ENCODE measurements around the gene RCOR2.
"Not testable (repeated sequence)": the region's sequence is repeated elsewhere in the genome, so short reads cannot be mapped to it uniquely, and the experiment has no call there.

Gene RCOR2

DNA sequence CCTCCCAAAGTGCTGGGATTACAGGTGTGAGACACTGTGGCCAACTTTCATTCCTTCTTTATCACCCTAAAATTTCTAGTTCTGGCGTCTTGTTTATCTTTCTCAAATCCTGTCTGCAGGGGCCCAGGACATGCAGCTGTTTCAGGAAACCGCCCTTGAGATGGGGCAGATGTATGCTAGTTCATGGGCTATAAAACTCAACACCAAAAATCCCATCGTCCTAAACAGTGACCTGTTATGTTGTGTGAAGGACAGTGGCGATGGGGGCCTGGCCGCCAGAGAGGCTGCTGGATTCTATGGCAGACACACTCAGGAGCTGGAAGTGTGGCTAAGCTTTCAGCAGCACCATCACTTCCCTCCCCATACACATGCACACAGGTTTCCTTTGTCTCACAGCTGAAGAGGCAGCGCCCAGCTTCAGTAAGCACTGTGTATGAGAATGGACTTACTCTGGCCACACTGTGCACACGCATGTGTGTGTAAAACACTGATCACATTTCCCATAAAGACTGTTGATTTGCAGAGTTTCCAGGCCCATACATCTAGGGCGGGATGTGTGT is 41.4 kb downstream of the RCOR2 start:
- no peak for DNase-seq

DNA sequence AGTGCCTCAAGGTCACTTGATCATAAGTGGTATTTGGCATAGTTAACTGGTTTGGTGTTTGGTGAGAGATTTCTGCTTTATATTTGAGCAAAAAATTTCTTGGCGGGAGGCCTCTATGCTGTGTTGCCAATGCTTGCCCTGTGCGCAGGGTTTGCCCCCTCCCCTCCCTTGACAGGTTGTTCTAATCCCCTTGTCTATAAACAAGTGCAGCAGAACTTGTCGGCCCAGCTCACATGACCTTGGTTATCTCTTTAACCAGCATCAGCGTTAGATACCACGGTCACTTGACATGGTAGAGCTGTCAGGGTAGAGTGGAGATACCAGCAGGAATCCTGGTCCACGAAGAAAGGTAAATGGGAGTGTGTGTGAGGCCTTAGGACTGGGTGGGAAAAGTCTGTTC is 42.5 kb downstream of the RCOR2 start:
- DNase-seq, result no peak

GRCh38 chr11:63873311-63873710 is 43.7 kb downstream of the RCOR2 start:
- DNase-seq, result no peak

GRCh38 chr11:63872800-63873197 is 44.2 kb downstream of the RCOR2 start:
- no peak for DNase-seq

- no peak for DNase-seq
Measured at GRCh38 chr11:63871962-63872799, 44.8 kb downstream of the RCOR2 start.

- no peak for DNase-seq
Measured at GRCh38 chr11:63870351-63871140, 46.4 kb downstream of the RCOR2 start.

DNA sequence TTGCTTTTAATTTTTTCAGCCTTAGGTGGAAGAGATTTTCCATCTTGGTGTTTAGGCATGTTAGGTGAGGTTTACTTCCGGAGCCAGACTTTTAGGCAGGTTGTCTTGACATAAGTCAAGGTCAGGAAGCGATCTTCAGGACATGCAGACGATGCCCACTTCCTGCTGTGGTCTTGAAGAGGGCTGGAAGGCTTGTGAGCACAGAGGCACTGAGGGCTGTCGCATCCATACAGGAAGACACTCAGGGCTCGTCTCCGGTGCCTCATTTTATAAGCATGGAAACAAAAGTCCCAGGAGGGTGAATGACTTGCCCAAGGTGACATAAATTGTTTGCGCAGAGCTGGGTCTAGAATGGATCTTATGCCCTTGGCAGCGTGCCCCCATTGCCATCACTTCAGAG is 47.3 kb downstream of the RCOR2 start:
- DNase-seq, result no peak

- DNase-seq, result no peak
Measured at GRCh38 chr11:63869171-63869591, 47.8 kb downstream of the RCOR2 start.

DNA sequence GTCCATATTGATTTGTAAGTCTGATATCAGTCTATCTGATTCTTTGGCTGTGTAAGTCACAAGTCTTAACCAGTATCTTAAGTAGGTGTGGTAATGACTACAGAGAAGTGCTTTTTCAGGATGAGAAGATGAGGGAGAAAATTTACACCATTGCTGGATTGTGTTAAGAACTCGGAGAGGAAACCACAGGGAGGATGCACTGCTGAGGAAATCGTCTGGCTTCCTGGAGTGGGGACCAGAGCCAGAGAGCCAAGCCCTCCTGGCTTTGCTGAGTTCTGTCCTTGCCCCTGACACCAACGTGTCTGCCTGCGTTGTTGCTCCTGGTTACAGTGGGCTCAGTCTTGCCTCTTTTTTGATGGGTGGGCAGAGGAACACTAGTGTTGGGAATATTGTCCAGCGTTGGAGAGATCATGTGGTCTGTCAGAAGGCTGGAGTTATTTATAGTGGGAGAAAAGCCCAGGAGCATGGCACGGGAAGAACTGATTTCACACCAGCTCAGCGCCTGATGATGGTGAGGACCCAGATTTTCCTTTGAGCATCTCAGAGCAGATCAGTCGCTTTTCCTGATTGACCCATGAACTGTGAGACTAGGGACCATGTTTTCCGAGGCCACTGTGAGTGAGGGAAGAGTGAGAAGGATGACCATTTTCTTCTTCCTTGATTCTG is 48.4 kb downstream of the RCOR2 start:
- DNase-seq, result no peak

DNA sequence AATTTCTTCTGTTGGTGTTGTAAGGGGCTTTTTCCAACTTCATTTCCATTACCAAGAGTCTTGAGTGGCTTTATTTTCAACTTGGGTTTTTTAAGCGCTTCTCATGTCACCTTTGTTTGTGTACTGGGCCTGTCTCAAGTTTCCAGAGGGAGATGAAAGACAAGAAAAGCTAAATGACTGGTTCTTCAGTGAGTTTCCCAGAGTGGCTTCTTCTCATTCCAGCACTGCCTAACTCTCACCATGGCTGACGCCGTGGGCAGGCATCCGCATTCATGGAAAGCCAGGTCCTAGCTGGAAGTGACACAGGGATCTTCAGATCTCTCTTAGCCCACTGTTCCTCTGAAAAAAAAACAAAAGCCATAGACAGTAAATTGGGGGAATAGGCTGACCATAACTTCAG is 49.5 kb downstream of the RCOR2 start:
- DNase-seq, result no peak

DNA sequence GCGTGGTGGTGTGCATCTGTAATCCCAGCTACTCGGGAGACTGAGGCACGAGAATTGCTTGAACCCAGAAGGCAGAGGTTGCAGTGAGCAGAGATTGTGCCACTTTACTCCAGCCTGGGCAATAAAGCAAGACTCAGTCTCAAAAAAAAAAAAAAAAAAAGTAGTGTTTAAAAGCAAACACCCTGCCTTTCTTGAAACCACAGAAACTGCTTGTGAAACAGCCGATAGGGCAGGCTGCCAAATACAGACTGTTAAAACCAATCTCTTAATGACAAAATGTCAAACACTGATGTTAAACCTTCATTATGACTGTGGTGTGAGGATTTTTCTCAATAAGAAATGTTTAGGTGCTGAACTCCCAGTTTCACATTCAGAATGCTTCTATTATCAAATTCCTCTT is 50.8 kb downstream of the RCOR2 start:
- DNase-seq, result no peak

GRCh38 chr11:63863620-63864019 is 53.3 kb downstream of the RCOR2 start:
- not testable (repeated sequence) for DNase-seq

DNA sequence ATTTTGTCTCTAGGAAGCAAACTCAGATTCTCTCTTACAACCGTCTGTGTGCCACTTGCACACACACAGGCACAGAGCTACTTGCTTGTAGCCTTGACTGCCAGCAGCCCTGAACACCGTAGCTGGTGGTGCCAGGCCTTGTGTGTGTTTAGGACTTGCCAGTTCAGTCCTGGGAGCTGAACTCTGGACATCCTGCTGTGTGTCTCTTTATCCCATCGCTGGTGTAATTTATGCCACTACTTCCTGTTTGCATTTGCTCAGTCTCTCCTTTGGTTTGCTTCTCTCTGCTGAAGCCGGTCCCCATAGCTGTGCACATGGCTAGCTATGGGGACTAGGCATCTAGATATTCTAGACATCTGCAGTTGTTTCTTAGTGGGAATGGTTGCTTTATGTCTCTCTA is 54.0 kb downstream of the RCOR2 start:
- no peak for DNase-seq
